ENCODE measurements around the gene PSD. TPM values are rescaled to one million over a fixed set of nuclear protein-coding genes. Genes with fewer than 3 reads are reported as not detected.

Gene PSD
- total and polyA plus RNA-seq, 9 of the 15 experiments (the other 6 are each of a cell fraction or from before 2014, with no cell fraction given) = 0.11 to 1.7 (median 0.54) TPM; not detected in 2

DNA sequence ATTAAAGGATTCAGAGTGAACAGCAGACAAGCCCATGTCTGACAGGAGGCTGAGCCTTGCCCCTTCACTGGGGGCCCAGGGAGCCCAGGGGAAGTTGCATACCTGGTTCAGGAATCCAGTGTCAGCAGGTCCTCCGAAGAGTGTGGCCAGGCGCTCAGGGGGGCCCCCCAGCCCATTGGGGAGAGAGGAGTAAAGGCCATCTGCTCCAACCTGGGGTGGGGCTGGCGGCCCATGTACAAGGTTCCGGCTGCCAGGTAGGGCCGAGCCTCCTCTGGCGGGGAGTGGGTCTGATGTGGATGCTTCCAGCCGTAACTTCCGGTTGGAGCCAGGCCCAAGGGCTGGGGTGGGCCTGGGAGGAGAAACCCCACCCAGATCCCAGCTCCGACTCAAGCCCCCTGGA is 2.3 kb downstream of the PSD start (continued):
- TF ChIP-seq, protein P1, sequence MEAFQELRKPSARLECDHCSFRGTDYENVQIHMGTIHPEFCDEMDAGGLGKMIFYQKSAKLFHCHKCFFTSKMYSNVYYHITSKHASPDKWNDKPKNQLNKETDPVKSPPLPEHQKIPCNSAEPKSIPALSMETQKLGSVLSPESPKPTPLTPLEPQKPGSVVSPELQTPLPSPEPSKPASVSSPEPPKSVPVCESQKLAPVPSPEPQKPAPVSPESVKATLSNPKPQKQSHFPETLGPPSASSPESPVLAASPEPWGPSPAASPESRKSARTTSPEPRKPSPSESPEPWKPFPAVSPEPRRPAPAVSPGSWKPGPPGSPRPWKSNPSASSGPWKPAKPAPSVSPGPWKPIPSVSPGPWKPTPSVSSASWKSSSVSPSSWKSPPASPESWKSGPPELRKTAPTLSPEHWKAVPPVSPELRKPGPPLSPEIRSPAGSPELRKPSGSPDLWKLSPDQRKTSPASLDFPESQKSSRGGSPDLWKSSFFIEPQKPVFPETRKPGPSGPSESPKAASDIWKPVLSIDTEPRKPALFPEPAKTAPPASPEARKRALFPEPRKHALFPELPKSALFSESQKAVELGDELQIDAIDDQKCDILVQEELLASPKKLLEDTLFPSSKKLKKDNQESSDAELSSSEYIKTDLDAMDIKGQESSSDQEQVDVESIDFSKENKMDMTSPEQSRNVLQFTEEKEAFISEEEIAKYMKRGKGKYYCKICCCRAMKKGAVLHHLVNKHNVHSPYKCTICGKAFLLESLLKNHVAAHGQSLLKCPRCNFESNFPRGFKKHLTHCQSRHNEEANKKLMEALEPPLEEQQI (IDR thresholded peaks at IDR 0.05) = no peak
- TF ChIP-seq TEAD2 (tag; IDR thresholded peaks at IDR 0.05) = no peak

DNA sequence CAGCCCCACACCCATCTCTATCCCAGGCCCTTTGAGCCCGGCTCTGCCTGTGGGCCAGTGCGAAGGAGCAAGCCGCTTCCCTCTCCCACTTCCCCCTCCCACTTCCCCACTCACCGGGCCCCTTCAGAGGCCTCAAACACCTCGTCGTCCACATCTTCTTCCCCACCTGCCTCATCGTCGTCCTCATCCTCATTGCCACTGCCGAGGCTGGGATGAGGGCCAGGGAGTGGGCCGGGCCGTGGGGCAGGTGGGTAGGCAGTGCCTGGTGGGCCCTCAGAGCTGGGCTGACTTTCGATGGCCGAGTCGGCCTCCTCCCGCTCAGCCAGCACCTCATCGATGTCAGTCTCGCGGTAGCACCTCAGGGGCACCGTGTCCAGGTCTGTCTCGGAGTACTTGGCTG is 3.8 kb downstream of the PSD start:
- H3K27me3 ChIP-seq (ENCODE audit: control insufficient read depth in 2 of 2, insufficient read depth in 2 of 2, low read length in 2 of 2) = peaks cover 5 to 31% of the 10 kb centered on the region in 2 experiments; a peak in 3 of 5 replicates
- no peaks in the 10 kb centered on the region for H3K79me2 ChIP-seq (ENCODE audit: control insufficient read depth, insufficient read depth, low read length)
- FAIRE-seq (no peak), DNase-seq (ENCODE audit: extremely low read depth in 1 of 4, low spot score in 3 of 4) (no peak), ATAC-seq (no peak)
- H3K9me3 ChIP-seq (replicated peaks; ENCODE audit: control insufficient read depth, insufficient read depth, low read depth, low read length) = no peaks in the 10 kb centered on the region
- peaks cover 2 to 38% of the 10 kb centered on the region in 2 experiments; a peak in 3 of 5 replicates for H3K4me1 ChIP-seq (replicated peaks in 1 of 2; ENCODE audit: control insufficient read depth in 2 of 2, insufficient read depth in 2 of 2, low read length in 2 of 2)
- no peaks in the 10 kb centered on the region for H3K9me1 ChIP-seq (ENCODE audit: control insufficient read depth, insufficient read depth, low read length)
- no peak overlapping the region for H3K4me3 ChIP-seq
- WGBS (ENCODE audit: insufficient coverage, low coverage, missing lambda C conversion rate) = 9% methylated on average over 10 of the region's 20 CpGs
- CTCF ChIA-PET (ENCODE audit: low intra/inter-chr PET ratio) = no interaction called here
- in situ Hi-C loops (cut with MboI) = no loop called here
- BruUV-seq (replicated peaks) = no TSS peak
- POLR2A ChIA-PET = no interaction called here
- H4K20me1 ChIP-seq (replicated peaks; ENCODE audit: control insufficient read depth, insufficient read depth, low read length) = no peaks in the 10 kb centered on the region
- H2AFZ ChIP-seq (ENCODE audit: low read depth, low read length) = no peak overlapping the region
- H3K27ac ChIP-seq (ENCODE audit: extremely low read depth, low read depth, low read length) = no peak overlapping the region
- peak overlapping the region in 1 of 2 experiments; percentile 17; a peak in 1 of 4 replicates for H3K9ac ChIP-seq (ENCODE audit: insufficient read depth in 1 of 2, low read depth in 2 of 2, low read length in 2 of 2)
- H3K36me3 ChIP-seq (ENCODE audit: control insufficient read depth, insufficient read depth, low read length) = no peaks in the 10 kb centered on the region
- intact Hi-C loops (cut with micrococcal nuclease) = no loop called here
- H3K4me2 ChIP-seq (ENCODE audit: insufficient read depth, low read length) = no peak overlapping the region
- TF ChIP-seq ERF (CRISPR knock-in tag; IDR thresholded peaks at IDR 0.05) (no peak), PRPF4 (IDR thresholded peaks at IDR 0.05; ENCODE audit: insufficient read depth, low read depth, low read length, poor library complexity, severe bottlenecking) (no peak), MXI1 (IDR thresholded peaks at IDR 0.05; ENCODE audit: low read depth, low read length) (no peak), BHLHE40 (IDR thresholded peaks at IDR 0.05; ENCODE audit: low read length) (no peak), ZC3H4 (CRISPR knock-in tag; IDR thresholded peaks at IDR 0.05; ENCODE audit: borderline replicate concordance) (no peak), RFX5 (IDR thresholded peaks at IDR 0.05; ENCODE audit: low read depth, low read length) (no peak), NCOA4 (IDR thresholded peaks at IDR 0.05; ENCODE audit: partially characterized antibody) (no peak), CCNT2 (IDR thresholded peaks at IDR 0.05; ENCODE audit: borderline replicate concordance, extremely low read depth, insufficient read length, low read depth, low read length) (no peak), CBX8 (IDR thresholded peaks at IDR 0.05; ENCODE audit: borderline replicate concordance, extremely low read depth, low read depth, low read length, poor library complexity, severe bottlenecking) (no peak), IFI16 (CRISPR knock-in tag; IDR thresholded peaks at IDR 0.05) (no peak), HNRNPL (IDR thresholded peaks at IDR 0.05; ENCODE audit: low read depth, low read length) (no peak)
- TF ChIP-seq, protein P2, sequence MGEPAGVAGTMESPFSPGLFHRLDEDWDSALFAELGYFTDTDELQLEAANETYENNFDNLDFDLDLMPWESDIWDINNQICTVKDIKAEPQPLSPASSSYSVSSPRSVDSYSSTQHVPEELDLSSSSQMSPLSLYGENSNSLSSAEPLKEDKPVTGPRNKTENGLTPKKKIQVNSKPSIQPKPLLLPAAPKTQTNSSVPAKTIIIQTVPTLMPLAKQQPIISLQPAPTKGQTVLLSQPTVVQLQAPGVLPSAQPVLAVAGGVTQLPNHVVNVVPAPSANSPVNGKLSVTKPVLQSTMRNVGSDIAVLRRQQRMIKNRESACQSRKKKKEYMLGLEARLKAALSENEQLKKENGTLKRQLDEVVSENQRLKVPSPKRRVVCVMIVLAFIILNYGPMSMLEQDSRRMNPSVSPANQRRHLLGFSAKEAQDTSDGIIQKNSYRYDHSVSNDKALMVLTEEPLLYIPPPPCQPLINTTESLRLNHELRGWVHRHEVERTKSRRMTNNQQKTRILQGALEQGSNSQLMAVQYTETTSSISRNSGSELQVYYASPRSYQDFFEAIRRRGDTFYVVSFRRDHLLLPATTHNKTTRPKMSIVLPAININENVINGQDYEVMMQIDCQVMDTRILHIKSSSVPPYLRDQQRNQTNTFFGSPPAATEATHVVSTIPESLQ (CRISPR knock-in tag; IDR thresholded peaks at IDR 0.05) = no peak
